Measurements from ENCODE around the gene CCL21. TPM values are rescaled to one million over a fixed set of nuclear protein-coding genes. Genes with fewer than 3 reads are reported as not detected.
"Not testable (repeated sequence)": the region's sequence is repeated elsewhere in the genome, so short reads cannot be mapped to it uniquely, and the experiment has no call there.

Gene CCL21
- total RNA-seq, result not detected

GRCh38 chr9:34710023-34710422 is at the start of gene CCL21:
CCL21 (minus strand) TSS chr9:34710136; CDS start chr9:34710066, 70 bp downstream.
- Mint-ChIP-seq H3K27ac (no peak within 1 kb of the TSS), H3K9me3 (no peaks in the 10 kb centered on the region), H3K36me3 (no peaks in the 10 kb centered on the region)

GRCh38 chr9:34759432-34760134 is 49.6 kb upstream of the CCL21 start:
- Mint-ChIP-seq H3K9me3 (no peaks in the 10 kb centered on the region), H3K36me3 (no peaks in the 10 kb centered on the region), H3K27ac (no peak overlapping the region)
- DNase-seq (ENCODE audit: low spot score in 2 of 2) (no peak), ATAC-seq (no peak)

More at GRCh38 chr9:34710023-34710422, at the start of gene CCL21:
- ATAC-seq (no peak), DNase-seq (ENCODE audit: low spot score in 2 of 2) (no peak)

- H3K36me3 Mint-ChIP-seq; H3K9me3 Mint-ChIP-seq; ATAC-seq; H3K27ac Mint-ChIP-seq; DNase-seq (ENCODE audit: low spot score in 2 of 2): not testable (repeated sequence)
Measured at GRCh38 chr9:34750320-34750719, 40.4 kb upstream of the CCL21 start.

- H3K27ac Mint-ChIP-seq, result no peak overlapping the region
- no peak for ATAC-seq
- peaks cover 0 to 7% of the 10 kb centered on the region in 2 donors for H3K36me3 Mint-ChIP-seq
- no peaks in the 10 kb centered on the region for H3K9me3 Mint-ChIP-seq
- DNase-seq (ENCODE audit: low spot score in 2 of 2), result no peak
Measured at GRCh38 chr9:34746526-34746925, 36.6 kb upstream of the CCL21 start.

- peak in 1 of 2 donors; percentile 55 for ATAC-seq
- peaks cover 0 to 7% of the 10 kb centered on the region in 2 donors for H3K36me3 Mint-ChIP-seq
- no peaks in the 10 kb centered on the region for H3K9me3 Mint-ChIP-seq
Measured at GRCh38 chr9:34744295-34745221, 34.6 kb upstream of the CCL21 start.

GRCh38 chr9:34742710-34743109 is 32.8 kb upstream of the CCL21 start:
- H3K27ac Mint-ChIP-seq, result no peak overlapping the region
- peaks cover 0 to 7% of the 10 kb centered on the region in 2 donors for H3K36me3 Mint-ChIP-seq
- ATAC-seq (no peak), DNase-seq (ENCODE audit: low spot score in 2 of 2) (no peak)
- H3K9me3 Mint-ChIP-seq, result no peaks in the 10 kb centered on the region

More at GRCh38 chr9:34744295-34745221, 34.6 kb upstream of the CCL21 start:
- no peak for DNase-seq (ENCODE audit: low spot score in 2 of 2)
- H3K27ac Mint-ChIP-seq, result no peak overlapping the region

GRCh38 chr9:34741628-34742027 is 31.7 kb upstream of the CCL21 start:
- no peaks in the 10 kb centered on the region for H3K36me3 Mint-ChIP-seq
- ATAC-seq (no peak), DNase-seq (ENCODE audit: low spot score in 2 of 2) (no peak)
- no peak overlapping the region for H3K27ac Mint-ChIP-seq
- no peaks in the 10 kb centered on the region for H3K9me3 Mint-ChIP-seq

- not testable (repeated sequence) for H3K9me3 Mint-ChIP-seq; H3K27ac Mint-ChIP-seq; DNase-seq (ENCODE audit: low spot score in 2 of 2); H3K36me3 Mint-ChIP-seq; ATAC-seq
Measured at GRCh38 chr9:34740176-34740575, 30.2 kb upstream of the CCL21 start.

GRCh38 chr9:34737677-34738260 is 27.8 kb upstream of the CCL21 start:
- Mint-ChIP-seq H3K9me3 (no peaks in the 10 kb centered on the region), H3K27ac (no peak overlapping the region), H3K36me3 (no peaks in the 10 kb centered on the region)
- DNase-seq (ENCODE audit: low spot score in 2 of 2), result no peak
- ATAC-seq, result no peak

- no peak for ATAC-seq
- no peaks in the 10 kb centered on the region for H3K36me3 Mint-ChIP-seq
- H3K9me3 Mint-ChIP-seq, result no peaks in the 10 kb centered on the region
- DNase-seq (ENCODE audit: low spot score in 2 of 2), result no peak
- no peak overlapping the region for H3K27ac Mint-ChIP-seq
Measured at GRCh38 chr9:34734720-34735119, 24.8 kb upstream of the CCL21 start.

GRCh38 chr9:34732886-34733285 is 22.9 kb upstream of the CCL21 start:
- DNase-seq (ENCODE audit: low spot score in 2 of 2) (no peak), ATAC-seq (no peak)
- Mint-ChIP-seq H3K9me3 (no peaks in the 10 kb centered on the region), H3K27ac (no peak overlapping the region), H3K36me3 (no peaks in the 10 kb centered on the region)

- H3K36me3 Mint-ChIP-seq, result no peaks in the 10 kb centered on the region
- DNase-seq (ENCODE audit: low spot score in 2 of 2) (no peak), ATAC-seq (no peak)
- H3K9me3 Mint-ChIP-seq, result no peaks in the 10 kb centered on the region
- no peak overlapping the region for H3K27ac Mint-ChIP-seq
Measured at GRCh38 chr9:34732478-34732877, 22.5 kb upstream of the CCL21 start.

- no peak for ATAC-seq
- no peaks in the 10 kb centered on the region for H3K36me3 Mint-ChIP-seq
- no peak for DNase-seq (ENCODE audit: low spot score in 2 of 2)
- H3K9me3 Mint-ChIP-seq, result no peaks in the 10 kb centered on the region
- H3K27ac Mint-ChIP-seq, result no peak overlapping the region
Measured at GRCh38 chr9:34723141-34723540, 13.2 kb upstream of the CCL21 start.

- H3K27ac Mint-ChIP-seq; H3K36me3 Mint-ChIP-seq; H3K9me3 Mint-ChIP-seq; DNase-seq (ENCODE audit: low spot score in 2 of 2); ATAC-seq: not testable (repeated sequence)
Measured at GRCh38 chr9:34719769-34720025, 9.8 kb upstream of the CCL21 start.

GRCh38 chr9:34719021-34719768 is 9.3 kb upstream of the CCL21 start:
- ATAC-seq (no peak), DNase-seq (ENCODE audit: low spot score in 2 of 2) (no peak)
- Mint-ChIP-seq H3K9me3 (no peaks in the 10 kb centered on the region), H3K27ac (no peak overlapping the region), H3K36me3 (no peaks in the 10 kb centered on the region)

- Mint-ChIP-seq H3K9me3 (no peaks in the 10 kb centered on the region), H3K27ac (peak overlapping the region in 1 of 2 donors; percentile 15), H3K36me3 (no peaks in the 10 kb centered on the region)
- DNase-seq (ENCODE audit: low spot score in 2 of 2), result no peak
- ATAC-seq, result no peak
Measured at GRCh38 chr9:34717996-34718614, 8.2 kb upstream of the CCL21 start.
